Panc1 (cell line): ENCODE measurements around the gene LRRC1.

Experiments
- CTCF ChIP-seq: fragments of 450-650 bp; IDR thresholded peaks from 2 replicates; pipeline ENCODE4 v1.5.1; 2017; ENCODE audit warnings: mild to moderate bottlenecking
- POLR2AphosphoS5 ChIP-seq: IDR thresholded peaks from 2 replicates; pipeline ENCODE4 v1.6.1; 2012; ENCODE audit warnings: mild to moderate bottlenecking, low read depth, low read length, moderate library complexity
- REST ChIP-seq, 2 experiments: IDR thresholded peaks; 2 replicates each; pipeline ENCODE4 v1.6.1; 2011 to 2012; ENCODE audit warnings: low read depth in 2 of 2, control low read depth in 1 of 2, low read length in 1 of 2, mild to moderate bottlenecking in 1 of 2, moderate library complexity in 1 of 2; ENCODE audit not compliant: insufficient read depth in 1 of 2
- SIN3A ChIP-seq: IDR thresholded peaks from 2 replicates; pipeline ENCODE4 v1.6.1; 2012; ENCODE audit warnings: low read depth, mild to moderate bottlenecking, low read length, moderate library complexity, borderline replicate concordance; ENCODE audit not compliant: insufficient read depth
- TCF7L2 ChIP-seq: IDR thresholded peaks from 2 replicates; pipeline ENCODE4 v1.6.1; 2011; ENCODE audit warnings: mild to moderate bottlenecking, low read depth, low read length, inconsistent platforms

- no peak for TF ChIP-seq CTCF
- TF ChIP-seq POLR2AphosphoS5 = no peak
- no peak for TF ChIP-seq REST (IDR thresholded peaks at IDR 0.05; ENCODE audit: insufficient read depth in 1 of 2, low read depth in 2 of 2, low read length in 1 of 2)
- TF ChIP-seq SIN3A = no peak
- no peak for TF ChIP-seq TCF7L2
Observed at GRCh38 chr6:53896196-53896595, 101.4 kb downstream of the LRRC1 start.
